T1000 (cell line): ENCODE results near the gene SMIM14.
"Not testable (repeated sequence)": the region's sequence is repeated elsewhere in the genome, so short reads cannot be mapped to it uniquely, and the experiment has no call there.

Experiments
- DNase-seq: peaks from one replicate; lab custom pipeline; 2025; ENCODE audit warnings: mixed read lengths; lab: John Stamatoyannopoulos, UW

Gene SMIM14

GRCh38 chr4:39638354-39639239 lies at the start of gene SMIM14:
Gene SMIM14, minus strand, starts transcription at chr4:39638865. Its CDS starts 33,720 bp downstream, at chr4:39605145.
- DNase-seq, result peak; percentile 99

- no peak for DNase-seq
Measured at GRCh38 chr4:39687014-39687413, 48.3 kb upstream of the SMIM14 start.

- DNase-seq, result no peak
Measured at GRCh38 chr4:39685990-39686389, 47.3 kb upstream of the SMIM14 start.

- DNase-seq, result no peak
Measured at GRCh38 chr4:39682138-39682537, 43.5 kb upstream of the SMIM14 start.

DNA sequence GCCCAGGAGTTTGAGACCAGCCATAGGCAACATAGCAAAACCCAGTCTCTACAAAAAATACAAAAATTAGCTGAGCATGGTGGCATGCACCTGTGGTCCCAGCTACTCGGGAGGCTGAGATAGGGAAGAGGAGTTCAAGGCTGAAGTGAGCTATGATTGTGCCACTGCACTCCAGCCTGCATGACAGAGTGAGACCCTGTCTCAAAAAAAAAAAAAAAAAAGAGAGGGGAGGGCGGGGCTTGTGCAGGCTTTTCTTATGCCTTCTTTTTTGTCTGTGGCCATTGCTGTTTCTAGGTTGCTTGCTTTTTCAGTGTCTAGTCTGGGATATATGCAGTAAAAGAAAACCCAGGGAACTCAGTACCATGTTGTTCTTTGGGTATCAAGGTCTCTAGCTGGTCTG lies 42.3 kb upstream of the SMIM14 start:
- not testable (repeated sequence) for DNase-seq

DNA sequence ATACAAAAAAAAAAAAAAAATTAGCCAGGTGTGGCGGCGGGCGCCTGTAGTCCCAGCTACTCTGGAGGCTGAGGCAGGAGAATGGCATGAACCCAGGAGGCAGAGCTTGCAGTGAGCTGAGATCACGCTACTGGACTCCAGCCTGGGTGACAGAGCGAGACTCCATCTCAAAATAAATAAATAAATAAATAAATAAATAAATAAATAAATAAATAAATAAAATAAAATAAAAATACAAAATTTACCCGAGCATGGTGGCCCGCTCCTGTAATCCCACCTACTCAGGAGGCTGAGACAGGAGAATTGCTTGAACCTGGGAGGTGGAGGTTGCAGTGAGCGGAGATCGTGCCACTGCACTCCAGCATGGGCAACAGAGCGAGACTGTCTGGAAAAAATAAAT lies 37.0 kb upstream of the SMIM14 start:
- not testable (repeated sequence) for DNase-seq

- DNase-seq, result not testable (repeated sequence)
Measured at GRCh38 chr4:39670296-39670695, 31.6 kb upstream of the SMIM14 start.

GRCh38 chr4:39668887-39669286 lies 30.2 kb upstream of the SMIM14 start:
- no peak for DNase-seq

GRCh38 chr4:39667706-39668105 lies 29.0 kb upstream of the SMIM14 start:
- DNase-seq, result no peak

DNA sequence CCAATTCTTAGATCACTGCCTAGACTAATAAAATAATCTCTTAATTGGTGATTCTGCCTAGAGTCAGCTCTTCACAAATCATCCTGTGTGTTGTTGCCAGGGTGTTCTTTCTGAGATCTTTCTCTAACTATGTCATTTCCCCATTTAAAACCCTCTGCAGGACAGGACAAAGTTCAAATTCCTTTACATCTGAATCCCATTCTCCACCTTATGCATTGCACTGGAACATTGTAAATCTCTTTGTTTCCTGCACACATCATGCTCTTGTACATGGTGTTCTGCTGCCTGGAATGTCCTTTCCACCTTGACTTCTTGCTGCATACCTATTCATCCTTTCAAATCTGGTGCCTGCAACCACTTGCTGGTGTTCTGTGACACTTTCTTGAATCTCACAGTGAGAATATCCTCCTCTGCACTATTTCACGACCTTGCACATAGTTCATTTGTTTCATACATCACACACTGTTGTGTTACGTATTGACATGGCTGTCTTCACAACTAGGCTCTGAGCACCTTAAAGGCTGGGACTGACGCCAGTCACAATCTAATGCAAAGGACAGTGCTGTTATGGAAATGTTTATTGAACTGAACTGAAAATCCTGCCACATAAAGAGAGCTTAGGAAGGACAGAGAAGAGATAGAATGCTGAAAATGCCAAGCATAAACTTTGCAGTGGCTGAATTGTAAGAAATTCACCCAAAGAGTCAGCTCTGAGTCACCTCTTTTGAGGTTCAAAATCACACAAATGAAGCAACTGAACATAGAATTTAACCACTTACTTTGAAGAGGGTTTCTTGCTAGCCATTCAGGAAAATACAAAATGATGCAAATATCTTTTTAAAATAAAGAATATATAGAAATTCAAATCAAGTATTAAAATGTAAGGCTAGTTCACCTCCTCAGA lies 26.4 kb upstream of the SMIM14 start:
- DNase-seq, result no peak

DNA sequence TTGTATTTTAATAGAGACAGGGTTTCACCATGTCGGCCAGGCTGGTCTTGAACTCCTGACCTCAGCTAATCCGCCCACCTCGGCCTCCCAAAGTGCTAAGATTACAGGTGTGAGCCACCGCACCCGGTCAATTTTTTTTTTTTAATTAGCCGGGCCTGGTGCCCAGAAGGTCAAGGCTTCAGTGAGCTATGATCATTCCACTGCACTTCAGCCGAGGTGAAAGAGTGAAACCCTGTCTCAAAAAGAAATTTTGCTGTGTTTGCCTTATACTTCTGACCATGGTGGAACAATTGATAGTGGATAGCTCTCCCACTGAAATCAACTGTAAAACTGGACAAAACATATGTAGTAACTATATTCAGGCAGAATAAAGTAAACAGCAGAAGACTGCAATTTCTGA lies 24.0 kb upstream of the SMIM14 start:
- no peak for DNase-seq

- DNase-seq, result no peak
Measured at GRCh38 chr4:39660757-39661156, 22.1 kb upstream of the SMIM14 start.

DNA sequence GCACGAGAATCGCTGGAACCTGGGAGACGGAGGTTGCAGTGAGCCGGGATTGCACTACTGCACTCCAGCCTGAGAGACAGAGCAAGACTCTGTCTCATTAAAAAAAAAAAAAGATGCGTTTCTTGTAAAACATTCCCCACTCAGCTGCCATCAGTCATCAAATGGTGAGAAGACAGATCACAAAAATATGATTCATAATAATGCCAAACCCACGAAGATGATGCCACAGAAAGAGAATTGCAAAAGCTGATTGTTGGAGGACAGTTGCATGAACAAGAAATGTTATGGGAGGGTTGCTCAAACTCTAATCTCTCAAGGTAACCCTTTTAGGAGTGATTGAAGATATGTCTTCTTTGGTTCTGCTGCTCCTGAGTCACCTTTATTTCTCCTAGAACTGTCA lies 21.4 kb upstream of the SMIM14 start:
- DNase-seq, result no peak

GRCh38 chr4:39658756-39659155 lies 20.1 kb upstream of the SMIM14 start:
- no peak for DNase-seq

DNA sequence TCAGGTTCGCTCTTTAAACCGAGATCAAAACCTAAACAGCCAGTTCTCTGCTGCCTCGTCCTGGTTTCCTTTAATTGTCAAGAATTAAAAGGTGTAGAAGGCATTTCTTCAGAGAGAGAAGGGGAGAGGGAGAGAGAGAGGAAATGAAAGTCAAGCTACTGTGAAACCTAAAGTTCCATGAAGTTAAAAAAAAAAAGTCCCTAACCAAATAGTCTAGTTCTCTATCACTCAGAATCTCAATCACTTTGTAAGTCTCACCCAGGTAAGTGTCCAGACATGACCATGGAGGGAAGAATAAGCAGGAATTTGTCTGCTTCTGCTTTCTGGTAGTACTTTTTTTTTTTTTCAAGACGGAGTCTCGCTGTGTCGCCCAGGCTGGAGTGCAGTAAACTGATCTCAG lies 18.8 kb upstream of the SMIM14 start:
- no peak for DNase-seq

GRCh38 chr4:39656638-39657037 lies 18.0 kb upstream of the SMIM14 start:
- not testable (repeated sequence) for DNase-seq

DNA sequence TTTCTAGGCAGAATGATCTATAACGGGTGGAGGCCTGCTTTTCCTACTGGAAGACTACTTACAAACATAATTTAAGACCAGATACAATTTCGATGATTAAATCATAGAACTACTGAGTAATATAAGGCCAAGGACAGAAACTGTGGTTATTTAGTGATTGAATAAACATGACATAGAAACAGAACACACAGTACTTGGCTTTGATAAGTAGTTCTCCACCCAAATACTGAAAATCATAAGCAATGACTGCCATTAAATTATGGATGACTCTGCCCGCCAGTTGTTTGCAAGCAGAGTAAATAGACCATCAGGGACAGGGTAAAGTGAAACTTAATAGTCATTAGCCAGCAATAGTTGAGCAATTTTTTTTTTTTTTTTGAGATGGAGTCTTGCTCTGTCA lies 17.2 kb upstream of the SMIM14 start:
- no peak for DNase-seq

- DNase-seq, result no peak
Measured at GRCh38 chr4:39655211-39655610, 16.5 kb upstream of the SMIM14 start.

DNA sequence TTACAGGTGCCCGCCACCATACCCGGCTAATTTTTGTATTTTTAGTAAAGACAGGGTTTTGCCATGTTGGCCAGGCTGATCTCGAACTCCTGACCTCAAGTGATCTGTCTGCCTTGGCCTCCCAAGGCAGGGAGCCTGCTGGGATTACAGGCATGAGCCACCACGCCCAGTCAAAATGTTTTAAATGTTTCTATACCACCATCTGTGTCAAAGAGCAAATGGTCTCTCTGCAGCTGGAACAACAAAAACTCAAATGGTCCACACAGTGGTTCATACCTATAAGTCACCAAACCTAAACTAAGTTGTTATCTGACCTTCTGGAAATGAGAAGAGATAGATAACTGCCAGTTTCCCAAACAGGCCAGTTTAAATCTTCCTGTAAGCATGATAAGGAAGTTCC lies 12.9 kb upstream of the SMIM14 start:
- DNase-seq, result not testable (repeated sequence)

GRCh38 chr4:39649639-39650265 lies 11.1 kb upstream of the SMIM14 start:
- no peak for DNase-seq

DNA sequence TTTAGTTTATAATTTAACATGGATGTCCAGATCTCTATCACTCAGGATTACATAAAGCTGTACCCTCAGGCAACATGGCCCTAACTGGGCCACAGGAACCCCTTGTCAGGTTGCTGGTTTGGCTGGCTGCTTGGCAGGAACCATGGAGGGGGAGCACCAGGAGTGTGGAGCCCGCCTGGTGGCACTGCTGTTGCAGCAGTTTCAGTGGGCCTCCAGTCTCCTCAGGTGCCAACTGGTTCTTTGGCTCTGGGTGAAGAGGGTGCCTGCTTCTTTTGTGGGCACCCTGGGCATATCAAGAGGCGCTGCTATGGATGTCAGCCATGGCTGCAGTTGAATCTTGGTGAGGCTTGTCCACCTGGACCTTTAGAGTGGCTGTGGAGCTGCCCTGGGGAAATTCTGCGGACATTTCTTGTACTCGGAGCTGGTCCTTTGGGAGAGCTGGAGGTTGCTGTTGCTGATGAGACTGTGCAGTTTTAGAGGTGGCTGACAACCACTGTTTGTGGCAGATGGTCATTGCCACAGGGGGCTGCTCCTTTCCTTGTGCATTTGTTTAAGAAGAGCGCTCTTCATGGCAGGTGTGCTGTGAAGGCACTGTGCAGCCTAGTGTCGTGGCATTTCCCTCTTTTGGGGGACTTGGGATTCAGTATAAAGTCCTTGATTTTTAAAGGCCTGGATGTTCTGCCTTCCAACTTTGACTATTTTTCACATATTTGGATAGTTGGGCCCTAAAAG lies 10.3 kb upstream of the SMIM14 start:
- DNase-seq, result no peak

DNA sequence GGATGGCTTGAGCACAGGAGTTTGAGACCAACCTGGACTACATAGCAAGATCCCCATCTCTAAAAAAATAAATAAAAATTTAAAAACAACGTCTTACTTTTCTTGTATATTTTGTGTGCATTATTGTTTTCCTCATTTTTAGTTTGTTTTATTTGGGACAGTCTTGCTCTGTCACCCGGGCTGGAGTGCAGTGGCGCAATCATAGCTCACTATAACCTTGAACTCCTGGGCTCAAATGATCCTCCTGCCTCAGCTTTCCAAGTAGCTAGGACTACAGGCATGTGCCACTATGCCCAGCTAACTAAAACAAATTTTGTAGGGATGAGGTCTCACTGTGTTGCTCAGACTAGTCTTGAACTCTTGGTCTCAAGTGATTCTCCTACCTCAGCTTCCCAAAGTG lies 9.5 kb upstream of the SMIM14 start:
- DNase-seq, result no peak
